ENCODE measurements around the gene C1orf53. TPM values are rescaled to one million over a fixed set of nuclear protein-coding genes. Genes with fewer than 3 reads are reported as not detected.
A peak's percentile ranks its signal among the peaks of the same experiment; 100 is the strongest.
"Not testable (repeated sequence)": the region's sequence is repeated elsewhere in the genome, so short reads cannot be mapped to it uniquely, and the experiment has no call there.

Gene C1orf53
- total RNA-seq (2022) (10.7 and 15.1 TPM in 2 replicates), Bru-seq, nascent RNA (percentile 54 among the genes with signal in this experiment), BruChase-seq, experiment 1, labeled RNA remaining after a 6-hour chase (percentile 47 among the genes with signal in this experiment), BruChase-seq, experiment 2, labeled RNA remaining after a 2-hour chase (percentile 53 among the genes with signal in this experiment)
- long read RNA-seq, transcript C1orf53-201 (3 exons, 588 nt) = major isoform, 17 of 22 reads
- long read RNA-seq, partial matches to known transcripts = 0 of 22 reads
- long read RNA-seq, other reads (novel, unspliced or antisense) = 5 of 22 reads

- intact Hi-C loops (cut with micrococcal nuclease) = loop anchor here (10.0 kb wide), 1 partner anchor 128 kb away; the partner anchor contains the start of gene DENND1B
- Mint-ChIP-seq H3K4me1 (ENCODE audit: insufficient read depth, unreplicated experiment) (peaks cover 26% of the 10 kb centered on the region), H3K27ac (ENCODE audit: low read depth, unreplicated experiment) (peak within 1 kb of the TSS; percentile 93), H3K4me3 (ENCODE audit: unreplicated experiment) (peak within 1 kb of the TSS; percentile 86), H3K9me3 (ENCODE audit: unreplicated experiment) (no peaks in the 10 kb centered on the region), H3K27me3 (ENCODE audit: insufficient read depth, unreplicated experiment) (no peaks in the 10 kb centered on the region), H3K36me3 (ENCODE audit: insufficient read depth, unreplicated experiment) (no peaks in the 10 kb centered on the region)
- CTCF ChIA-PET = interaction anchor here (0.7 to 3.7 kb wide), 18 partner anchors 12 to 569 kb away, joined by 3 to 44 read pairs (median 4); no protein-coding TSS in a partner anchor
- no TSS peak for BruUV-seq (replicated peaks)
- DNase-seq (ENCODE audit: unreplicated experiment) = peak; percentile 92
- POLR2A ChIA-PET = interaction anchor here (0.6 to 4.7 kb wide), 41 partner anchors 9 to 1874 kb away, joined by 3 to 38 read pairs (median 4); partner anchors contain the start of genes DENND1B, LHX9 and NEK7
- no peak for TF ChIP-seq CTCF (IDR thresholded peaks at IDR 0.05; ENCODE audit: unreplicated experiment)
These were observed at the start of gene C1orf53 for GRCh38 chr1:197902454-197903195. Gene C1orf53 (plus strand): TSS chr1:197902630. CDS start chr1:197902650, 20 bp downstream.

DNA sequence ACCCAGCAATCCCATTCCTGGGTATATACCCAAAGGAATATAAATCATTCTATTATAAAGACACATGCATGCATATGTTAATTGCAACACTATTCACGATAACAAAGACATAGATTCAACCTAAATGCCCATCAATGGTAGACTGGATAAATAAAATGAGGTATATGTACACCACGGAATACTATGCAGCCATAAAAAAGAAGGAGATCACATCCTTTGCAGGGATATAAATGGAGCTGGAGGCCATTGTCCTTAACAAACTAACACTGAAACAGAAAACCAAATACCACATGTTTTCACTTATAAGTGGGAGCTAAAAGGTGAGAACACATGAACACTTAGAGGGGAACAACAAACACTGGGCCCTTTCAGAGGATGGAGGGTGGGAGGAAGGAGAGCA is 46.7 kb upstream of the C1orf53 start:
- H3K4me3 Mint-ChIP-seq (ENCODE audit: unreplicated experiment); BruUV-seq (replicated peaks); H3K36me3 Mint-ChIP-seq (ENCODE audit: insufficient read depth, unreplicated experiment); H3K4me1 Mint-ChIP-seq (ENCODE audit: insufficient read depth, unreplicated experiment); DNase-seq (ENCODE audit: unreplicated experiment); H3K27ac Mint-ChIP-seq (ENCODE audit: low read depth, unreplicated experiment); H3K9me3 Mint-ChIP-seq (ENCODE audit: unreplicated experiment); intact Hi-C loops (cut with micrococcal nuclease); H3K27me3 Mint-ChIP-seq (ENCODE audit: insufficient read depth, unreplicated experiment): not testable (repeated sequence)
- CTCF ChIA-PET = interaction anchor here (0.7 to 2.2 kb wide), 5 partner anchors 8 to 241 kb away, joined by 3 to 11 read pairs (median 3); no protein-coding TSS in a partner anchor
- POLR2A ChIA-PET = interaction anchor here (0.8 kb wide), 1 partner anchor 12 kb away, joined by 3 read pairs; no protein-coding TSS in a partner anchor

DNA sequence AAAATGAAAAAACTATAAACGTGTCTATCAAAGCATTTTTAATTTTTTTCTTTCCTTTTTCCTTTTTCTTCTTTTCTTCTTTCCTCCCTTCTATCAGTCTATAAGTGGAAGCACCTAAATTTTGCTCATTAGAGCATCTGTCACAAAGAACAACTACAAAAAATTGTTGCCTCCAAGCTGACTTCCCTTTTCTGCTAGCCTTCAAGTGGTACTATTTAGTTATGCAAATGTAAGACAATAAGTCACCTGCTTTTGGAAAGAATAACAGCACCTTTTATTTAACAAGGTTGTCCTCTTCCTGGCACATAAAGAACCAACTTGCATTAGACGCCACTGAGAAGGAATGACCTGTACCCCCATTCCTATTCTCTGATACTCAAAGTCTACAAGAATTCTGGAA is 45.0 kb upstream of the C1orf53 start:
- Mint-ChIP-seq H3K36me3 (ENCODE audit: insufficient read depth, unreplicated experiment) (no peaks in the 10 kb centered on the region), H3K9me3 (ENCODE audit: unreplicated experiment) (no peaks in the 10 kb centered on the region), H3K27ac (ENCODE audit: low read depth, unreplicated experiment) (no peak overlapping the region), H3K4me1 (ENCODE audit: insufficient read depth, unreplicated experiment) (no peaks in the 10 kb centered on the region), H3K4me3 (ENCODE audit: unreplicated experiment) (no peak overlapping the region), H3K27me3 (ENCODE audit: insufficient read depth, unreplicated experiment) (no peaks in the 10 kb centered on the region)
- BruUV-seq (replicated peaks) = no TSS peak
- no peak for DNase-seq (ENCODE audit: unreplicated experiment)
- CTCF ChIA-PET = interaction anchor here (1.3 to 3.9 kb wide), 2 partner anchors 12 to 243 kb away, joined by 5 to 30 read pairs; no protein-coding TSS in a partner anchor
- TF ChIP-seq CTCF (IDR thresholded peaks at IDR 0.05; ENCODE audit: unreplicated experiment) = no peak
- intact Hi-C loops (cut with micrococcal nuclease) = no loop called here
- POLR2A ChIA-PET = no interaction called here

DNA sequence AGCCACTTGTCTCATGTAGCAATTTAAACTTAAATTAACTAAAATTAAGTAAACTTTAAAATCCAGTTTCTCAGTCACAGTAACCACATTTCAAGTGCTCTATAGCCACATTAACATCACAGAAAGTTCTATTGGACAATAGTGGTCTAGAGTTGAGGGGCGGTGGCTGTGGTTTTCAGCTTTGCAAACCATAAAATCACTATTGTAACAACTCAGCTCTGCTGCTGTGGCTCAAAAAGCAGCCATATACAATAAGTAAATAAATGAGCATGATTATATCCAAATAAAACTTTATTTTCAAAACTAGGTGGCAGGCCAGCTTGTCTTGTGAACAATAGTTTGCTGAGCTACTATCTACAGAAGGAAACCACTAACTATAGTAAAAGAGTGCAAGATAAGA is 43.4 kb upstream of the C1orf53 start:
- Mint-ChIP-seq H3K27me3 (ENCODE audit: insufficient read depth, unreplicated experiment) (no peaks in the 10 kb centered on the region), H3K36me3 (ENCODE audit: insufficient read depth, unreplicated experiment) (no peaks in the 10 kb centered on the region), H3K4me1 (ENCODE audit: insufficient read depth, unreplicated experiment) (no peaks in the 10 kb centered on the region), H3K9me3 (ENCODE audit: unreplicated experiment) (no peaks in the 10 kb centered on the region), H3K4me3 (ENCODE audit: unreplicated experiment) (no peak overlapping the region), H3K27ac (ENCODE audit: low read depth, unreplicated experiment) (no peak overlapping the region)
- POLR2A ChIA-PET = no interaction called here
- no TSS peak for BruUV-seq (replicated peaks)
- TF ChIP-seq CTCF (IDR thresholded peaks at IDR 0.05; ENCODE audit: unreplicated experiment) = no peak
- DNase-seq (ENCODE audit: unreplicated experiment) = no peak
- CTCF ChIA-PET = interaction anchor here (0.6 to 3.9 kb wide), 3 partner anchors 11 to 166 kb away, joined by 3 to 30 read pairs (median 4); no protein-coding TSS in a partner anchor
- intact Hi-C loops (cut with micrococcal nuclease) = no loop called here
